Thoracic aorta (tissue), 2 donors: ENCODE results near the gene RILPL1. TPM values are rescaled to one million over a fixed set of nuclear protein-coding genes. Genes with fewer than 3 reads are reported as not detected.
A peak's percentile ranks its signal among the peaks of the same experiment; 100 is the strongest.

Source experiments
- ATAC-seq: fragments of 150-250 bp; one replicate; pipeline ENCODE4 v1.8.0; 2017; ENCODE audit warnings: low read depth; ENCODE audit not compliant: insufficient number of reproducible peaks, low FRiP score
- DNase-seq: peaks from one replicate; pipeline ENCODE4 v3.0.0-alpha.2; 2020; ENCODE audit warnings: low spot score
- H3K27ac ChIP-seq, 2 donors: fragments of 200-600 bp; sonication (generic); 1 replicate in 1 of 2; 2 replicates in 1 of 2; pipeline ENCODE4 v1.5.1; 2016; ENCODE audit warnings: mild to moderate bottlenecking in 2 of 2, moderate library complexity in 2 of 2
- H3K27me3 ChIP-seq: fragments of 200-600 bp; sonication (generic); replicated peaks from 2 replicates; pipeline ENCODE4 v1.6.0; 2016; ENCODE audit warnings: mild to moderate bottlenecking; ENCODE audit not compliant: insufficient read depth
- H3K36me3 ChIP-seq: fragments of 200-600 bp; sonication (generic); one replicate; pipeline ENCODE4 v1.5.1; 2016
- H3K4me1 ChIP-seq, 2 donors: fragments of 200-600 bp; sonication (generic); 1 replicate in 1 of 2; 2 replicates in 1 of 2; pipeline versions ENCODE4 v1.5.1 to v1.6.0; 2016; ENCODE audit warnings: low read depth in 2 of 2, mild to moderate bottlenecking in 1 of 2; ENCODE audit not compliant: control insufficient read depth in 1 of 2
- H3K4me3 ChIP-seq: fragments of 200-600 bp; sonication (generic); 2 replicates; pipeline ENCODE4 v1.5.1; 2016; ENCODE audit warnings: mild to moderate bottlenecking
- H3K9me3 ChIP-seq: fragments of 200-600 bp; sonication (generic); 2 replicates; pipeline ENCODE4 v1.5.1; 2016
- CTCF ChIP-seq: fragments of 200-600 bp; sonication (generic); IDR thresholded peaks from one replicate; pipeline ENCODE4 v1.5.1; 2019; ENCODE audit warnings: antibody characterized with exemption
- total RNA-seq, 2 donors: library from RNA; depleted of rRNA; stranded (reverse); fragments of >200 nt; gene quantifications; one replicate each; pipeline versions ENCODE4 v1.1.0 to v1.2.3, GENCODE V29; 2016

Gene RILPL1
- total RNA-seq, 2 donors from 2014 or later = 29.0 to 49.7 TPM

GRCh38 chr12:123478762-123479161, 54.8 kb downstream of the RILPL1 start:
- Histone ChIP-seq H3K4me1 (peaks cover 31 to 76% of the 10 kb centered on the region in 2 donors), H3K36me3 (peaks cover 4% of the 10 kb centered on the region), H3K27me3 (no peaks in the 10 kb centered on the region), H3K9me3 (no peaks in the 10 kb centered on the region), H3K27ac (peak overlapping the region; percentile 96 to 98), H3K4me3 (peak overlapping the region; percentile 62)
- TF ChIP-seq CTCF = no peak
- DNase-seq (peak; percentile 75), ATAC-seq (peak; percentile 90)

GRCh38 chr12:123478069-123478468, 55.5 kb downstream of the RILPL1 start:
- Histone ChIP-seq H3K27ac (peak overlapping the region; percentile 96 to 98), H3K4me1 (peaks cover 31 to 79% of the 10 kb centered on the region in 2 donors), H3K27me3 (no peaks in the 10 kb centered on the region), H3K36me3 (peaks cover 5% of the 10 kb centered on the region), H3K4me3 (peak overlapping the region; percentile 62), H3K9me3 (no peaks in the 10 kb centered on the region)
- no peak for TF ChIP-seq CTCF
- ATAC-seq (no peak), DNase-seq (no peak)

- Histone ChIP-seq H3K4me3 (no peak overlapping the region), H3K36me3 (peaks cover 27% of the 10 kb centered on the region), H3K27ac (peak overlapping the region; percentile 59 to 81), H3K9me3 (no peaks in the 10 kb centered on the region), H3K4me1 (peaks cover 27 to 61% of the 10 kb centered on the region in 2 donors), H3K27me3 (no peaks in the 10 kb centered on the region)
- DNase-seq (no peak), ATAC-seq (no peak)
- TF ChIP-seq CTCF = no peak
Observed at GRCh38 chr12:123475246-123475703, 58.2 kb downstream of the RILPL1 start.

GRCh38 chr12:123474485-123475245, 58.9 kb downstream of the RILPL1 start:
- H3K4me1 ChIP-seq = peaks cover 26 to 55% of the 10 kb centered on the region in 2 donors
- H3K27me3 ChIP-seq = no peaks in the 10 kb centered on the region
- ATAC-seq = no peak
- no peak overlapping the region for H3K4me3 ChIP-seq
- H3K36me3 ChIP-seq = peaks cover 27% of the 10 kb centered on the region
- H3K27ac ChIP-seq = peak overlapping the region; percentile 59 to 81
- no peak for DNase-seq
- no peak for TF ChIP-seq CTCF
- no peaks in the 10 kb centered on the region for H3K9me3 ChIP-seq

- Histone ChIP-seq H3K4me3 (no peak overlapping the region), H3K4me1 (peaks cover 11 to 41% of the 10 kb centered on the region in 2 donors), H3K27ac (no peak overlapping the region), H3K9me3 (no peaks in the 10 kb centered on the region), H3K36me3 (peaks cover 27% of the 10 kb centered on the region), H3K27me3 (no peaks in the 10 kb centered on the region)
- TF ChIP-seq CTCF = no peak
- DNase-seq = no peak
- no peak for ATAC-seq
Observed at GRCh38 chr12:123472438-123472849, 61.1 kb downstream of the RILPL1 start.
